ENCODE data around the gene VPS50. TPM values are rescaled to one million over a fixed set of nuclear protein-coding genes. Genes with fewer than 3 reads are reported as not detected.
"Not testable (repeated sequence)": the region's sequence is repeated elsewhere in the genome, so short reads cannot be mapped to it uniquely, and the experiment has no call there.

The VPS50 gene
- total RNA-seq, 1 experiment from 2014 or later, result 13.6 TPM

- Histone ChIP-seq H3K4me2 (ENCODE audit: insufficient read depth, insufficient read length, low read length) (no peak overlapping the region), H4K20me1 (ENCODE audit: control insufficient read depth, insufficient read depth, insufficient read length) (no peaks in the 10 kb centered on the region), H3K27me3 (ENCODE audit: insufficient read depth, low read length) (no peaks in the 10 kb centered on the region), H4K5ac (ENCODE audit: insufficient read length, low read depth, low read length) (no peak overlapping the region), H4K91ac (ENCODE audit: insufficient read length, low read depth, low read length) (no peak overlapping the region), H2BK15ac (ENCODE audit: low read depth, low read length) (no peak overlapping the region), H3T11ph (ENCODE audit: low read length) (no peak overlapping the region), H3K4ac (ENCODE audit: low read depth, low read length) (no peak overlapping the region), H3K23ac (ENCODE audit: insufficient read length, low read depth, low read length) (no peak overlapping the region), H3K9me3 (ENCODE audit: control insufficient read depth, low read depth, low read length) (no peaks in the 10 kb centered on the region), H2AK5ac (ENCODE audit: insufficient read length, low read length) (no peak overlapping the region), H3K27ac (ENCODE audit: insufficient read length, low read depth, low read length) (no peak overlapping the region), H3K56ac (ENCODE audit: insufficient read length, low read depth, low read length) (no peak overlapping the region), H2BK5ac (ENCODE audit: insufficient read length, low read length) (no peak overlapping the region), H2AFZ (ENCODE audit: low read length) (no peak overlapping the region), H2BK120ac (ENCODE audit: low read depth, low read length, poor library complexity, severe bottlenecking) (no peak overlapping the region), H3K18ac (ENCODE audit: insufficient read length, low read depth, low read length) (no peak overlapping the region), H2BK12ac (ENCODE audit: insufficient read length, low read depth, low read length) (no peak overlapping the region), H3K9ac (ENCODE audit: extremely low read depth, insufficient read length, low read length) (no peak overlapping the region), H3K4me1 (ENCODE audit: insufficient read depth, low read length) (no peaks in the 10 kb centered on the region), H3K79me2 (ENCODE audit: insufficient read depth, low read length) (no peaks in the 10 kb centered on the region), H2BK20ac (ENCODE audit: low read depth, low read length, poor library complexity, severe bottlenecking) (no peak overlapping the region), H4K8ac (replicated peaks; ENCODE audit: insufficient read length, low read depth, low read length) (no peak overlapping the region), H3K79me1 (ENCODE audit: insufficient read depth, low read depth, low read length, poor library complexity, severe bottlenecking) (no peaks in the 10 kb centered on the region), H3K23me2 (ENCODE audit: insufficient read length, low read depth, low read length, poor library complexity, severe bottlenecking) (no peaks in the 10 kb centered on the region), H3K14ac (ENCODE audit: insufficient read depth, low read length) (no peak overlapping the region)
- no peak for TF ChIP-seq CTCF (conservative IDR thresholded peaks at IDR 0.05)
- no peak overlapping the region for H3K4me3 Mint-ChIP-seq
- H3K27ac Mint-ChIP-seq, result 0 out of 7 replicates have a peak overlapping the region, but pooled peaks of 1 of the 3 experiments have one; percentile 60
- peaks cover 32% of the 10 kb centered on the region in 2 experiments for H3K4me1 Mint-ChIP-seq
- no CpG with 5 or more reads among the region's 2 CpGs for WGBS (ENCODE audit: extremely low coverage, insufficient read length, low lambda C conversion rate)
- DNase-seq, result no peak
- H3K9me3 Mint-ChIP-seq, result peaks cover 7 to 9% of the 10 kb centered on the region in 2 experiments
- peaks cover 15 to 18% (median 18%) of the 10 kb centered on the region in 3 experiments for H3K36me3 Mint-ChIP-seq (ENCODE audit: insufficient read depth in 1 of 3, low read depth in 3 of 3)
- H3K27me3 Mint-ChIP-seq (ENCODE audit: low read depth), result no peaks in the 10 kb centered on the region
Observed at GRCh38 chr7:93337052-93337451, 104.9 kb downstream of the VPS50 start.

GRCh38 chr7:93342178-93342577 lies 110.0 kb downstream of the VPS50 start:
- H3K4me1 ChIP-seq (ENCODE audit: insufficient read depth, low read length); H3K56ac ChIP-seq (ENCODE audit: insufficient read length, low read depth, low read length); H3K4me3 Mint-ChIP-seq; H3K27ac ChIP-seq (ENCODE audit: insufficient read length, low read depth, low read length); H2BK15ac ChIP-seq (ENCODE audit: low read depth, low read length); H3K27ac Mint-ChIP-seq; H3K79me1 ChIP-seq (ENCODE audit: insufficient read depth, low read depth, low read length, poor library complexity, severe bottlenecking); H3K4ac ChIP-seq (ENCODE audit: low read depth, low read length); DNase-seq; H3K27me3 Mint-ChIP-seq (ENCODE audit: low read depth); H3K23ac ChIP-seq (ENCODE audit: insufficient read length, low read depth, low read length); H4K91ac ChIP-seq (ENCODE audit: insufficient read length, low read depth, low read length); H3T11ph ChIP-seq (ENCODE audit: low read length); H3K9me3 ChIP-seq (ENCODE audit: control insufficient read depth, low read depth, low read length); H3K14ac ChIP-seq (ENCODE audit: insufficient read depth, low read length); H4K20me1 ChIP-seq (ENCODE audit: control insufficient read depth, insufficient read depth, insufficient read length); H4K5ac ChIP-seq (ENCODE audit: insufficient read length, low read depth, low read length); H3K79me2 ChIP-seq (ENCODE audit: insufficient read depth, low read length); H3K18ac ChIP-seq (ENCODE audit: insufficient read length, low read depth, low read length); H2AFZ ChIP-seq (ENCODE audit: low read length); H2AK5ac ChIP-seq (ENCODE audit: insufficient read length, low read length); H3K4me2 ChIP-seq (ENCODE audit: insufficient read depth, insufficient read length, low read length); H3K27me3 ChIP-seq (ENCODE audit: insufficient read depth, low read length); H4K8ac ChIP-seq (replicated peaks; ENCODE audit: insufficient read length, low read depth, low read length); H3K23me2 ChIP-seq (ENCODE audit: insufficient read length, low read depth, low read length, poor library complexity, severe bottlenecking); H2BK120ac ChIP-seq (ENCODE audit: low read depth, low read length, poor library complexity, severe bottlenecking); H3K9ac ChIP-seq (ENCODE audit: extremely low read depth, insufficient read length, low read length); H2BK20ac ChIP-seq (ENCODE audit: low read depth, low read length, poor library complexity, severe bottlenecking); H2BK12ac ChIP-seq (ENCODE audit: insufficient read length, low read depth, low read length); H2BK5ac ChIP-seq (ENCODE audit: insufficient read length, low read length): not testable (repeated sequence)
- peaks cover 12 to 14% of the 10 kb centered on the region in 2 experiments for H3K9me3 Mint-ChIP-seq
- WGBS (ENCODE audit: extremely low coverage, insufficient read length, low lambda C conversion rate), result no CpG with 5 or more reads among the region's 13 CpGs
- H3K36me3 Mint-ChIP-seq (ENCODE audit: insufficient read depth in 1 of 3, low read depth in 3 of 3), result peaks cover 21 to 32% (median 31%) of the 10 kb centered on the region in 3 experiments
- peaks cover 25 to 26% of the 10 kb centered on the region in 2 experiments for H3K4me1 Mint-ChIP-seq
